Measurements from ENCODE around the gene PRKCH.

Gene PRKCH

GRCh38 chr14:61532763-61533162 lies 211.4 kb downstream of the PRKCH start:
- no peak for DNase-seq (ENCODE audit: low read depth)

DNA sequence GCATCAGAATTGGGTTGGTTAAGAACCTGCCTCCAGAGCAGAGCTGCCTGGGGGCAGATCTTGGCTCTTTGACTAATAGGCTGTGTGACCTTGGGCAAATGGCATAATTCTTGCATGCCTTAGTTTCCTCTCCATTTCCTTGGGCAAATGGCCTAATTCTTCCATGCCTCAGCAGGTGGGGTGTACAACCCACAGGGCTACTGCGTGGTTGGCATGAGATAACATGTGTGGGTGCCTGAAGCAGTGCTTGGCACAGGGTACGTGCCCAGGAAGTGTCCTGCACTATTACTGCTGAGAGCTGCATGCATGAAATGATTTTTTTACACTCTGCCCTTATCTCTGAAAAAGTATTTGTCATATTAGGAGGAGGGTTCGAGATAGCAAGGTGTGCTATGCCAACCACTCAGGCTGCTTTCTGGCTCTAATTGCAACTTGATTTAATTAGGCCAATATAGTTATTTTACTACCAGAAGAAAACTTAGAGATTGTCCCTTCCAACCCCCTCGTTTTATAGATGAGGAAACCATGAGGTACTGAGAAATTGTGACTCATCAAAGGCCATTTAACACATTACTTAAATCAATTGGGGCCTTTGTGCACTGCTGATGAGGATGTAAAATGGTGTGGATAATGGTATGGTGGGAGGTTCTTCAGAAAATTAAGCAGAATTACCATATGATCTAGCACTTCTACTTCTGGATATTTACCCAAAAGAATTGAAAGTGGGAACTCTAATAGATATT lies 212.3 kb downstream of the PRKCH start:
- no peak for DNase-seq (ENCODE audit: low read depth)

DNA sequence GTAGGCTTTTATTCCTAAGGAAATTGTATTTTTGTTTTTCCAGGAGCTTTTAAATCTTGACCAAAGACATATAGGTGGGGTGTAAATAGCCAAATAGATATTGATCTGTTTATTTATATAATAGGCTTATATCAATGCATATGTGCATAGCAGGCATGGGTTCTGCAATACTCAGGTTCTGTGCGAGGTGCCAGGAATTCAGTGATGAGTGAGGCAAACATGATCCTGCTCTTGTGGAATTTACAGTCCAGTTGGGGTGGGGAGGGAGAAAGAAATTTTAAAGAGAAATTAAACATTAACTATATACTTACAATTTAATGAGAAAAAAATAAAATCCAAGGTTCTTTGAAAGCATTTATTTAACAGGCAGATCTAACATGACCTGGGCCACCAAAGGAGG lies 213.7 kb downstream of the PRKCH start:
- no peak for DNase-seq (ENCODE audit: low read depth)

GRCh38 chr14:61535458-61535857 lies 214.1 kb downstream of the PRKCH start:
- no peak for DNase-seq (ENCODE audit: low read depth)

DNA sequence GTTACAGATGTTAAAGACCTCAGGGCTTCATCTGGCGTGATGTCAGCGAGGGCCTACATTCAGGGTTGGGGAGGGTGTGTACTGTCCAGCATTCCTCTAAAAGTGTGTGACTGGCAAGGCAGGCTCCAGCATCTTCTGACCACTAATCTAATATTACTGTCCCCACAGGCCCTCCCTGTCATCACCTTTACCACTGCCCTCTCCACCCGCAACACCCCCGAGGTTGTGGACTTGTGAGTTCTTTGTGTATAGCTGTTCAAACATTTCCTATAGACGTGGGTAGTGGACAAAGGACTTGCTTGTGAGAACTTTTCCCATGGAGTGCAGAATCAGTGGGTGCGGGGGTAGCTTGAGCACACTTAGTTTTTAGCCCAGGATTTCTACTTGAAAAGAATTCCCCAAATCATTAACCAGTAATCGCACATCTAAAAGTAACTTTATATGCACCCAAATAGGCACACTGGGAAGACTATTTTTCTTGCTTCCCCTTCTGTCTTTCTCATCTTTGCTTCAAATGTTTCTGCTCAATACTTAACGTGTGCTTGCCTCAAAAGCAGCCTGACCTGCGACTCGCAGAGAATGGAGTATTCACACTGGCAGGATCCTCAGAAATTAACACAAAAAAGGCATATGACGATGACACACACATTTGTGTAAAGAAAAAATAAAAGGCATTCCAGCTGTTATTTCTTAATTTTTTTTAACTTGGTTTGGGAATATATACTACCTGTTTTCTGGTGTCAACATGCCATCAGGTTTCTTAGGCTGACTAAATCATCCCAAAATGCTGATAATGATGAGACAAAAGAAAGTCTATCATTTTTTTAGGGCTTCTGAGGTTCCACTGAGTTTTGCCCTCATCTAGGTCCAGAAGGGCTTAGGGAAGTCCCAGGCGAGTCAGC lies 215.5 kb downstream of the PRKCH start:
- DNase-seq (ENCODE audit: low read depth), result no peak

GRCh38 chr14:61537563-61538463 lies 216.4 kb downstream of the PRKCH start:
- DNase-seq (ENCODE audit: low read depth), result peak; percentile 62

DNA sequence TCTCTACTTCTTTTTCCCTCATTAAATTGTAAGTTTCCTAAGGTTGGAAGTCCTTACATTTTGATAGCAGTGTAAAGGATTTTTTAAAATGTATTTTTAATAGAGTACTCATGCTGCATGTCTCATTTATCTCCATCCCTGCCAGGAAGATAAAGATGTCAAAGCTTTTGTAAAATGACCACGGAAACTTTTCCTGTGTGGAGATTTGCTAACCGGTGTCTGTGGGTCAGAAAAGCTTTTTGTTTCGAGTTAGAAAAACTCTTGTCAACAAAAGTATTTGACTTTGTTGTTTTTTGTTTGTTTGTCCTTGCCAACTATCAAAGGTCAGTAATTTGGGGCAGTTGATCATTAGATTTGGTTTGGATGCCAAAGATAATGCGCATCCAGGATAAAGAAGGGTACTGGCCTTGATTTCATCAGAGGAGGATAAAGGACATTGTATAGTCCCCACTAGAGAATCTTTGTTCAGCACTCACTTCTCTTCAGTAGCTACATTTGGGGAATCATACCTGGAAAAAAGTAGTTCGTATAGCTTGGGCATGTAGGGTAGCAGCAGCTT lies 217.2 kb downstream of the PRKCH start:
- DNase-seq (ENCODE audit: low read depth), result no peak

GRCh38 chr14:61539631-61540030 lies 218.3 kb downstream of the PRKCH start:
- DNase-seq (ENCODE audit: low read depth), result no peak

- DNase-seq (ENCODE audit: low read depth), result no peak
These were observed 219.6 kb downstream of the PRKCH start for GRCh38 chr14:61540931-61541330.

GRCh38 chr14:61542848-61543790 lies 221.7 kb downstream of the PRKCH start:
- no peak for DNase-seq (ENCODE audit: low read depth)

- no peak for DNase-seq (ENCODE audit: low read depth)
These were observed 222.6 kb downstream of the PRKCH start for GRCh38 chr14:61543946-61544345.

DNA sequence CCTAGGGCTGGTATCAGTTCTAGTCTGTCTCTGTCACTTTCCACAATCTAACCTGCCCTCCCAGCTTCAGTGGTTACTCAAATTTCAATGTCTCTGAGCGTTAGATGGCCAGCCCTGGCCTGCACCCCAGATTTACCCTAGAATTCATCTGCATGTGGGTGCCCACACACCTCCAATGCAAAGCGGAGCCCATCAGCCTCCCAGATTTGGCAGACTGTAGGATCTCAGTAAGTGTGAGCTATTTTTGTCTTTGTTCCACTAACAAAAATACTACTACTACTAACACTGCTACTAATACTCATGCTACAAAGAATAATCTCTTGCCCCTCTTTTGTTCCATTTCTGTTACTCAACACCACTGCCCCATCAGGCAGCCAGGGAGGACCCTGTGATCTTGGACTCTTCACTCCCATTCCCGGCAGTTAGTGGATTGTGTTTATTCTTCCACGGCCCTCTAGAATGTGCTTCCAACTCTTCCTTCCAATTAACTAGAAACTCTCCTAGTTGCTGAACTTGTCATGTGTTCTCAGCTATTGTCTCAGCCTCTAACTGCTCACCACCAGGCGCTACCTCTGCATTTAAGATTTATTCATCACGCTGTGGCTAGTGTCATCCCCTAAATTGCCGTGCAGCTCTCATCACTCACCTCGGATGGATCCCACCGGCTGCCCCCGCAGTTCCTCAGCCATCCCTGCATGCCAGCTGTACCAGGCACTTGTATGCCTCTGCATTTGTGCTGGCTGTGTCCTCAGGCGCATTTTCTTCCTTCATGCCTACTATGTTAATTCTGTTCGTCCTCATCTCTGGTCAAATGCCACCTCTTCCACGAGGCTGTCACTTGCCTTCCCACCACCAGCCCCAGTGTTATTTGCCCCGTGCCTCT lies 223.3 kb downstream of the PRKCH start:
- DNase-seq (ENCODE audit: low read depth), result no peak

DNA sequence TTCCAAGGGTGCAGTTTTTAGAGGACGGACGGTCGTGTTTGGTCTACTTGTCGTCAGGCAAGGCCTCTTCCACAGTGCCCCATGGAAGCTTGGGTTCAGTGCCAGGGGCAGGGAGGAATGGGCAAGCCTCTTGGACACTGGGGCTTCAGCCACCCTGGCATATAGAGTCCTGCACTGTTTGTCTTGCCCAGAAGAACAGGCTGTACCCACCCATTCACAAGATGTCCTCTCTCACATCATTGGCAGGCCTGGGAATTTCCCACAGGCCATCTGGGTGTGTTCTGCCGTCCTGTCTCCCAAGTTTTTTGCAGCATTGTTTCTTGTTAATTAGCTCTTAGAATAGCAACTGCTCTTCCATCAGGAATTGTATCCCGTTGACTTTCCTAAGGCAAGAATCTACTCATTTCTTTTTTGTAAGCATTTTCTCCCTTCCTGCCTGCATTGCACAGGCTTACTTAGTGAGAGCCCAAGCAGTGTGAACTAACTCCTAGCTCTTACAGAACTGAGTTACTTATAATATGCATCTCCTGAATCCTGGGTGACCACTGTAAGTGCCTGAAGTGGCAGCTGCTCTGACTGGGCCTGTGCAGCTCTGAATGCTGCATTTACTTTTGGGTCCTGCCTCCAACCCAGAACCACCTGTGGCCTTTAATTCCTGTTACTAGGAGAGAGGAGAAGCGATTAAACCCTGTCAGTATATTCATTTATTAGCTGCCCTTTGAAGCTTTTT lies 224.5 kb downstream of the PRKCH start:
- DNase-seq (ENCODE audit: low read depth), result no peak

DNA sequence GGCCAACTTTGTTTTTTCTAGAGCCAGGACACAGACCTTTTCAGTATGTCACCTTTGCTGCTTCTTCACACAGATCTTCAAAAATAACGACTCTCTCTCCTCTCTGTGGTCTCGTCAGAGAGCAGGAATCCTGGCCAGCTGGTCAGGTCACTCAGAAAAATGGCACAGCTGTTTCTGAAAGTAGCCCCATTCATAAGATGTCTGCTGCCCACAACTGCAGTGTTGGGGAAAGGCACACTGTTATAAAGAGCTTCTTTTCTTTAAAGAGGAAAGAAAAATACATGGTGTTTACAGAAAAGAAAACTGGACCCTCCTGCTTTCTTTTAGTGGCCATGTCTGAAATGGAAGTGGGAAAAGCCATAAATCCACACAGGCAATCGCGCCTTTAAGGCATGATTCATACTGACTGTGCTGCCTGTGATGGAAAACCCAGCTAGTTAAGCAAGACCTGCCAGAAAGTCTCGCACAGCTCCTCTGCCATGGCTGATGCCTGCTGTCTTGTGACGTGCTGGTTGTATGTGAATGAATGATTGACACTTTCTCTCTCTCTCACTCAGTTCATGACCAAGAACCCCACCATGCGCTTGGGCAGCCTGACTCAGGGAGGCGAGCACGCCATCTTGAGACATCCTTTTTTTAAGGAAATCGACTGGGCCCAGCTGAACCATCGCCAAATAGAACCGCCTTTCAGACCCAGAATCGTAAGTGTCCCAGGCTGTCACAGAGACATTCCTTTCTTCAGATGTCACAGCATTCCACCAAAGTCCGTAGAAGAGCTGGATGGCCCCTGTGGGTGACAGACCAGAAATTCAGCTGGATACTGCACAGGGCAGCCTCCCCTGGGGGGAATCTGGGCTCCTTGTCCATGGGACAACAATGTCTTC lies 226.0 kb downstream of the PRKCH start:
- DNase-seq (ENCODE audit: low read depth), result no peak

DNA sequence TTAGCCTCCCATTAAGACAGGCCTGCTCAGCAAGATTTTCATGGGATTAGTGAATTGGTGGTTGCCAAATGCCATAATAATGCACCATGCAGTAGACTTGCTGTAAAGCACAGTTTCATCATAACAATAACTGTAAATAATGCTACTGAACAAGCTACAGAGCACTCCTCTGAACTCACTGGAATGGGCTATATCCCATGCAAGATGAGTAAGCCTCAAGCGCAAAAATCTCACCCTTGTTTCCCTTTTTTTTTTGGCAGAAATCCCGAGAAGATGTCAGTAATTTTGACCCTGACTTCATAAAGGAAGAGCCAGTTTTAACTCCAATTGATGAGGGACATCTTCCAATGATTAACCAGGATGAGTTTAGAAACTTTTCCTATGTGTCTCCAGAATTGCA lies 228.0 kb downstream of the PRKCH start:
- DNase-seq (ENCODE audit: low read depth), result no peak

DNA sequence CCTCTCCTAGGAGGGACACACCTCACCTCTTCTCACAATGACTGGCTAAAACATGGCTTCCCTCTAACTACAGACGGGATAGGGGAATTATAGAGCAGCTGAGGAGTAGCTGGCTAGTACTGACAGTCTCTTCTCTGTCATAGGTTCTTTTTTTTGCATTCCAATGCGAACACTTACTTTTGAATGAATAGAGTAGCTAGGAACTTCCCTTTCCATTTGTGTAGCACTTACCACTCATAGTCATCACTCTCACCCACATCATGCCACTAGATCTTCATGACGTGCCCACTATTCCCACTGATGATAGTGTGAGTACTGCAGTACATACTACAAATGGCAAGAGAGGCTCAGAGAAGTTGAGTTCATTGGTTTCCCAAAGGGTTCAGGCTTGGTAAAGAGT lies 230.0 kb downstream of the PRKCH start:
- DNase-seq (ENCODE audit: low read depth), result no peak

- no peak for DNase-seq (ENCODE audit: low read depth)
These were observed 230.9 kb downstream of the PRKCH start for GRCh38 chr14:61552241-61552640.
